AG09309 (cell line): ENCODE data around the gene RYK.
"Not testable (repeated sequence)": the region's sequence is repeated elsewhere in the genome, so short reads cannot be mapped to it uniquely, and the experiment has no call there.

ENCODE experiments used
- DNase-seq: peaks from one replicate; pipeline ENCODE4 v3.0.0-alpha.2; 2010; ENCODE audit warnings: low read depth
- H3K4me3 ChIP-seq: 2 replicates; pipeline ENCODE4 v1.5.1; 2011; ENCODE audit warnings: mild to moderate bottlenecking, low read depth, low read length, moderate library complexity; ENCODE audit not compliant: control insufficient read depth
- TF ChIP-seq, protein P1 (sequence below): IDR thresholded peaks from 2 replicates; pipeline ENCODE4 v1.5.1; 2011; ENCODE audit warnings: mild to moderate bottlenecking, low read depth, low read length, inconsistent platforms; ENCODE audit not compliant: insufficient read depth, control insufficient read depth; ENCODE audit errors: missing control alignments

Gene RYK

DNA sequence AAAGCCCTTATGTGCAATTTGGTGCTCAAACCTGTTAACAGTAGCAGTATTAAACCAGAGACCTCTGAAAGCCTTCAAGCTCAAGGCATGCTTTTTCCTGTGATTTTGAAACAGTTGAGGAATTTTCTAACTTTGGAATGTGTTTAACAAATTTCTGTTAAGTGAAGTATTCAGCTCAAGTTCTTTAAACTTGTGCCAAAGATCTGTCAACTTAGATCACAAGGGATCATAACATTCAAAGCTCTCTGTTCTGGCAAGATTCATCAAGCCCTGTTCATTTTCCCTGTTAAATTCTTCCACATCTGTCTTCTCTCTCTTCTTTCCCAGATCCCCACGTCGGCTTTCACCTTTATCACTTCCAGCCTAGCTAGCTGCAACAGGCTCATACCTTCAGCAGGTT lies 28.8 kb upstream of the RYK start:
- TF ChIP-seq, protein P1, sequence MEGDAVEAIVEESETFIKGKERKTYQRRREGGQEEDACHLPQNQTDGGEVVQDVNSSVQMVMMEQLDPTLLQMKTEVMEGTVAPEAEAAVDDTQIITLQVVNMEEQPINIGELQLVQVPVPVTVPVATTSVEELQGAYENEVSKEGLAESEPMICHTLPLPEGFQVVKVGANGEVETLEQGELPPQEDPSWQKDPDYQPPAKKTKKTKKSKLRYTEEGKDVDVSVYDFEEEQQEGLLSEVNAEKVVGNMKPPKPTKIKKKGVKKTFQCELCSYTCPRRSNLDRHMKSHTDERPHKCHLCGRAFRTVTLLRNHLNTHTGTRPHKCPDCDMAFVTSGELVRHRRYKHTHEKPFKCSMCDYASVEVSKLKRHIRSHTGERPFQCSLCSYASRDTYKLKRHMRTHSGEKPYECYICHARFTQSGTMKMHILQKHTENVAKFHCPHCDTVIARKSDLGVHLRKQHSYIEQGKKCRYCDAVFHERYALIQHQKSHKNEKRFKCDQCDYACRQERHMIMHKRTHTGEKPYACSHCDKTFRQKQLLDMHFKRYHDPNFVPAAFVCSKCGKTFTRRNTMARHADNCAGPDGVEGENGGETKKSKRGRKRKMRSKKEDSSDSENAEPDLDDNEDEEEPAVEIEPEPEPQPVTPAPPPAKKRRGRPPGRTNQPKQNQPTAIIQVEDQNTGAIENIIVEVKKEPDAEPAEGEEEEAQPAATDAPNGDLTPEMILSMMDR: no peak
- DNase-seq: no peak
- H3K4me3 ChIP-seq: no peak overlapping the region

DNA sequence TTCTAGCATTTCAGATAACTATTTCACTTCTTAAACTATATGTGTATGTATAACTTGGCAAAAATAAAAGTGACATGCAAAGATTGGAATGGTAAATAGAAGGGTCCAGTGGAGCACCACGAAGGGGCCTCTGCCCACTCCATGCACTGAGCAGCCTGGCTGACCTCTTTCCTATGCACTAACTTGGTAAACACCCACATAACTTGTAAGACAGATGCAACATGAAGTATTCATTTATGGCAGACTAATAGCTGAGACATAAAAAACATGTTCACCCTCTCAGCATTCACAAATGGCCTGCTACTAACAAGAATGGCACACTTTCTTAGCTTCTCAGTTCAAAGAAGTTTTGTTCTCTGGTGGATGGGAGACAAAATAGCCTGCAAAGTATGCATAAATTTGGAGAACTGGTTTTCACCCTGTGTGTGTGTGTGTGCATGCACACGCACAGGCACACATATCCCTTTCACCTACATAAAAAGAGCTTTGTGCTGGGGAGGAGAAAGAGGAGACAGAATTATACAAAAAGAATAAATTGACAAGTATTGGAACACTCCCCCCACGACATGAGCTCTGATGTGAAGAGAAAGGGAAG lies 26.5 kb upstream of the RYK start:
- H3K4me3 ChIP-seq: no peak overlapping the region

DNA sequence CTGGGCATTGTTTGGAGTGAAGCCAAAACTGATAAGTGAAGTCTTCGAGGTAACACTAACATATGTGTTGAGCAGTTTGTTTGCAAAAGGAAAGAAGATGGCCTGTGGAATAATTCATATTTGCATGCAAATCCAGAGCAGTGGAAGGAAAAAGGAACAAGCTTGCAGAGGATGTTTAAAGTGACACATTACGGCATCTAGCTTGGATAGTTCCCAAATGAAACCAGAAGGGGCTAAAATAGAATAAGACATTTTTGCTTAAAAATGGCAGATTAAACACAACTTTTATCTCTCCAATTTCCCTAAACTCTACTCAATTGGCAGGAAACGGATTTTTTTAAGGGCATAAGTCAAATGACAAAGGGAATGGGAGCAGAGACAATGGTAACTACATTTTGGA lies 25.4 kb upstream of the RYK start:
- TF ChIP-seq, protein P1: no peak
- no peak for DNase-seq
- no peak overlapping the region for H3K4me3 ChIP-seq

More for the DNA sequence above, 26.5 kb upstream of the RYK start:
- no peak for DNase-seq
- TF ChIP-seq, protein P1: no peak

DNA sequence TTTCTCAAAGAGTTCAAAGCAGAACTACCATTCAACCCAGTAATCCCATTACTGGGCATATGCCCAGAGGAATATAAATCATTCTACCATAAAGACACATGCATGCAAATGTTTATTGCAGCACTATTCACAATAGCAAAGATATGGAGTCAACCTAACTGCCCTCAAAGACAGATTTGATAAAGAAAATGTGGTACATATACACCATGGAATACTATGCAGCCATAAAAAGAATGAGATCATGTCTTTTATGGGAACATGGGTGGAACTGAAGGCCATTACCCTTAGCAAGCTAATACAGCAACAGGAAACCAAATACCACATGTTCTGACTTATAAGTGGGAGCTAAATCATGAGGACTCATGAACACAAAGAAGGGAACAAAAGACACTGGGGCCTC lies 24.5 kb upstream of the RYK start:
- not testable (repeated sequence) for DNase-seq, H3K4me3 ChIP-seq

DNA sequence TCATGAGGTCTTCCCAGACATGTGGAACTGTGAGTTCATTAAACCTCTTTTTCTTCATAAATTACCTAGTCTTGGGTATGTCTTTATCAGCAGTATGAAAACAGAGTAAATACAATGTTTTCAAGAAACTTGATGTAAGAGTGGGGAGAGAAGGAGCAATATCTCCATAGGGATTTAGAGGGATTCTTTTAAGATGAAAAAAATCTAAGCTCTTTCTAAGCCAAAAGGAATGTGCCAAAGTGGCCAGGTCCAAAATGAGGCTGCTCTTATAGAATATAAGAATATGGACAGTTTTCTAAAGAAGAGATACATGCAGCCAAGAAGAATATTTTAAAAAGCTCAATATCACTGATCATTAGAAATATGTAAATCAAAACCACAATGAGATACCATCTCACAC lies 23.9 kb upstream of the RYK start:
- no peak overlapping the region for H3K4me3 ChIP-seq
- TF ChIP-seq, protein P1: no peak
- no peak for DNase-seq

DNA sequence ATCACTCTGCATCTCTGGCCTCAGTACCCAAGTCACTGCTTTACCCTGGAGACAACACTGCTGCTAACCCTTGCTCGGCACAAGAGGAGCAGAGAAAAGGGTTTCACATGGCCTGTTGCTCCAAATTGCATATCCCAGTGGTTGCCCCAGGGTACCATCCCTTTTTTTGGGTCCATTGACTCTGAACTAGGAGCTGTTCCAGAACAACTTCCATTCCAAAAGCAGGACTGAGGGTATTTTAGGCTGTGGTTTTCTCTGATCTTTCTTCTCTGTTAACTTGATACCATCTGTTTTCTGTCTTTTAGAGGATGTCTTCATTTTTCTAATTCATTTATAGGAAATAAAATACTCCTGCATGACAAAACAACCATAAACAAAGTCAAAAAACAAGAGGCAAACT lies 17.3 kb upstream of the RYK start:
- TF ChIP-seq, protein P1: no peak
- no peak overlapping the region for H3K4me3 ChIP-seq
- DNase-seq: no peak

DNA sequence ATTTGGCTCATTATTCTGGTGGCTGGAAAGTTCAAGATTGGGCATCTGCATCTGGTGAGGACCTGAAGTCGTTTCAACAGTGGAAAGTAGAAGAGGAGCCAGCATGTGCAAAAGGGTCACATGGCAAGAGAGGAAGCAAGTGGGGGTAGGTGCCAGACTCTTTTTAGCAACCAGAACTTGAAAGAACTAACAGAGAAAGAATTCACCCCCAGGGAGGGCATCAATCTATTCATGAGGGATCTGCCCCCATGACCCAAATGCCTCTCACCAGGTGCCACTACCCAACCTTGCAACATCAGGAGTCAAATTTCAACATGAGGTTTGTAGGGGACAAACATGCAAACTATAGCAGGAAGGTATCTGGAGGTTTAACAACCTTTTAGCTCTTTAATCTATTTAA lies 10.3 kb upstream of the RYK start:
- no peak for DNase-seq
- TF ChIP-seq, protein P1: no peak
- H3K4me3 ChIP-seq: no peak overlapping the region
